NB4 (cell line): ENCODE measurements around the gene GPX4.

Experiments
- DNase-seq: peaks from one replicate; pipeline ENCODE4 v3.0.0; 2010; ENCODE audit warnings: low read depth
- H3K4me3 ChIP-seq: one replicate; pipeline ENCODE4 v1.5.1; 2011; ENCODE audit warnings: mild to moderate bottlenecking, low read depth, low read length, moderate library complexity
- MYC ChIP-seq: IDR thresholded peaks from 2 replicates; pipeline ENCODE4 v1.6.1; 2011; ENCODE audit warnings: low read depth, low read length
- POLR2A ChIP-seq: IDR thresholded peaks from 2 replicates; pipeline ENCODE4 v1.6.1; 2011; ENCODE audit warnings: mild to moderate bottlenecking; ENCODE audit not compliant: insufficient read length; ENCODE audit errors: extremely low read depth
- TF ChIP-seq, protein P1 (sequence below): IDR thresholded peaks from one replicate; pipeline ENCODE4 v1.5.1; 2012; ENCODE audit warnings: low read depth, low read length
- TF ChIP-seq, protein P2 (sequence below): IDR thresholded peaks from 2 replicates; pipeline ENCODE4 v1.6.1; 2011; ENCODE audit warnings: low read depth, low read length

GPX4 gene

DNA sequence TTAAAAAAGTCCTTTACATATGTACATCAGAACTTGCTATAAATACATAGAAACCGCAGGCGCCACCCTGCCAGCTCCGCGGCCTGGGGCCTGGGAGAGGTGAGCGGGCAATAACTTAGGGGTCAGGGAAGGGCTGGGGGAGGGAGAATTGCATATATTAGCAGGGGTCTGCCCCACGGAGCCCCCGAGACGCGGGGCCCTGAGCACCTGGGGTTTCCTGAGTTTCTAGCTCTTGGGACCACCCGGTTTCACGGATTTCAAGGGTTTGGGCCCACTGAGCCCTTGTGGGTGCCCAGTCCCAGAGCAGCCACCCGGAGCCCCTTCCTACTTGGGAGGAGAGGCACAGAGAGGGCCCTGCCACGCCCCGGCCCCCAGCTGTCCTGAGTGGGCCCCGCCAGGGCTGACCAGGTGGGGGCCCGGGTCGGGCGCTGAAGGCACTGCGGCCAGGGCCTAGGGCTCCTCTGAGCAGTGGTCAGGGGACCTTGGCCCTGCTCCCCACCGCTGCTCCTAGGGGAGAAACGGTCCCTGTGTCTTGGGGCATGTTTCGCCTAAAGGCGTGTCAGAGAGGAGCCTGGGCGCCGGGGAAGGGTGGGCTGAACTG, 4.0 kb downstream of the GPX4 start:
- H3K4me3 ChIP-seq = no peak overlapping the region
- TF ChIP-seq, protein P1, sequence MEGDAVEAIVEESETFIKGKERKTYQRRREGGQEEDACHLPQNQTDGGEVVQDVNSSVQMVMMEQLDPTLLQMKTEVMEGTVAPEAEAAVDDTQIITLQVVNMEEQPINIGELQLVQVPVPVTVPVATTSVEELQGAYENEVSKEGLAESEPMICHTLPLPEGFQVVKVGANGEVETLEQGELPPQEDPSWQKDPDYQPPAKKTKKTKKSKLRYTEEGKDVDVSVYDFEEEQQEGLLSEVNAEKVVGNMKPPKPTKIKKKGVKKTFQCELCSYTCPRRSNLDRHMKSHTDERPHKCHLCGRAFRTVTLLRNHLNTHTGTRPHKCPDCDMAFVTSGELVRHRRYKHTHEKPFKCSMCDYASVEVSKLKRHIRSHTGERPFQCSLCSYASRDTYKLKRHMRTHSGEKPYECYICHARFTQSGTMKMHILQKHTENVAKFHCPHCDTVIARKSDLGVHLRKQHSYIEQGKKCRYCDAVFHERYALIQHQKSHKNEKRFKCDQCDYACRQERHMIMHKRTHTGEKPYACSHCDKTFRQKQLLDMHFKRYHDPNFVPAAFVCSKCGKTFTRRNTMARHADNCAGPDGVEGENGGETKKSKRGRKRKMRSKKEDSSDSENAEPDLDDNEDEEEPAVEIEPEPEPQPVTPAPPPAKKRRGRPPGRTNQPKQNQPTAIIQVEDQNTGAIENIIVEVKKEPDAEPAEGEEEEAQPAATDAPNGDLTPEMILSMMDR = no peak
- TF ChIP-seq, protein P2, sequence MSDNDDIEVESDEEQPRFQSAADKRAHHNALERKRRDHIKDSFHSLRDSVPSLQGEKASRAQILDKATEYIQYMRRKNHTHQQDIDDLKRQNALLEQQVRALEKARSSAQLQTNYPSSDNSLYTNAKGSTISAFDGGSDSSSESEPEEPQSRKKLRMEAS = no peak
- TF ChIP-seq MYC (no peak), POLR2A (no peak)
- no peak for DNase-seq

- no peak for DNase-seq
- TF ChIP-seq, protein P2 = no peak
- TF ChIP-seq MYC (no peak), POLR2A (no peak)
- TF ChIP-seq, protein P1 = no peak
- no peak overlapping the region for H3K4me3 ChIP-seq
Observed at GRCh38 chr19:1108291-1109031, 4.7 kb downstream of the GPX4 start.

DNA sequence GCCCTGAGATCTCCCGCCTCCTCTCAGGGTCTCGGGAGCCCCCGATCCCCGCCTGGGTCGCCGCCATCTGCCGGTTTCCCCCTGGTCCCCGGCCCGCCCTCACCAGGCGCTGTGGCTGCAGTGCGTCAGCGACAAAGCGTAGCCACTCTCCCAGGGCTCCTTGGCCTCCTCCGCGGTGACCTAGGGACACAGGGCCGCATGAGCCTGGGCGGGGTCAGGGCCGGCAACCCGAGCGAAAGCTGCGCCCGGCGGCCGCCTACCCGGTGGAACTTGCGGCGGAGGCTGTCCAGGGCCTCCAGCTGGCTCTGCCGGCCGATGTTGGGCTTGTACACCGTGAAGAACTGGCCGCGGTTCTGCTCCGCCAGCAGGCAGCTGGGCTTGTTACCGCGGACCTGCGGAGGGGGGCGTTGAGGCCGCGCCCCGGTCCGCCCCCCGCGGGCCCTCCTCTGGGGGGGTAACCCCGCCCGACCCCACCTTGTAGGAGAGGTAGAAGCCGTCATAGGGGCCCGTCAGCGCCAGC, 5.3 kb downstream of the GPX4 start:
- no peak for TF ChIP-seq POLR2A
- TF ChIP-seq, protein P2 = no peak
- no peak overlapping the region for H3K4me3 ChIP-seq
- DNase-seq = no peak

GRCh38 chr19:1109697-1110671, 6.2 kb downstream of the GPX4 start:
- H3K4me3 ChIP-seq = no peak overlapping the region
- TF ChIP-seq, protein P2 = no peak
- TF ChIP-seq MYC = no peak
- TF ChIP-seq POLR2A = no peak
- TF ChIP-seq, protein P1 = no peak
- no peak for DNase-seq

GRCh38 chr19:1110809-1111640, 7.2 kb downstream of the GPX4 start:
- DNase-seq = no peak
- TF ChIP-seq MYC = no peak
- no peak for TF ChIP-seq POLR2A
- TF ChIP-seq, protein P1 = no peak
- TF ChIP-seq, protein P2 = no peak
- no peak overlapping the region for H3K4me3 ChIP-seq
